ENCODE data around the gene FOSL2. TPM values are rescaled to one million over a fixed set of nuclear protein-coding genes. Genes with fewer than 3 reads are reported as not detected.

Gene FOSL2
- polyA plus RNA-seq, 1 donor (not counting 4 experiments of a cell fraction or from before 2014, with no cell fraction given), result 24.1 TPM

- no peak for DNase-seq (ENCODE audit: low read depth, low spot score)
- FAIRE-seq, result no peak
- no peak overlapping the region for H3K4me3 ChIP-seq (ENCODE audit: control insufficient read depth in 2 of 3, extremely low read depth in 1 of 3, insufficient read depth in 2 of 3, low read depth in 1 of 3, low read length in 3 of 3)
- no peaks in the 10 kb centered on the region for H3K9me3 ChIP-seq (ENCODE audit: control insufficient read depth, low read depth, low read length)
- H3K79me2 ChIP-seq (ENCODE audit: control insufficient read depth, insufficient read depth, low read length), result no peaks in the 10 kb centered on the region
- H3K27ac ChIP-seq (ENCODE audit: control insufficient read depth, insufficient read depth, low read length), result no peak overlapping the region
- H3K36me3 ChIP-seq (ENCODE audit: control insufficient read depth in 2 of 2, extremely low read depth in 1 of 2, insufficient read depth in 2 of 2, low read length in 2 of 2), result no peaks in the 10 kb centered on the region
- H3K4me1 ChIP-seq (ENCODE audit: control insufficient read depth, extremely low read depth, insufficient read depth, low read length), result no peaks in the 10 kb centered on the region
- H4K20me1 ChIP-seq (ENCODE audit: control insufficient read depth, extremely low read depth, insufficient read depth, low read length), result no peaks in the 10 kb centered on the region
- H3K9ac ChIP-seq (ENCODE audit: control insufficient read depth, extremely low read depth, insufficient read depth, low read length), result no peak overlapping the region
- no peaks in the 10 kb centered on the region for H3K9me1 ChIP-seq (ENCODE audit: control insufficient read depth, extremely low read depth, insufficient read depth, low read length)
- no peak overlapping the region for H3K4me2 ChIP-seq (ENCODE audit: control insufficient read depth, extremely low read depth, insufficient read depth, low read depth, low read length)
- TF ChIP-seq EZH2 (IDR thresholded peaks at IDR 0.05; ENCODE audit: low read length) (no peak), CTCF (optimal IDR thresholded peaks at IDR 0.05 in 1 of 3, IDR thresholded peaks at IDR 0.05 in 1 of 3, conservative IDR thresholded peaks at IDR 0.05 in 1 of 3; ENCODE audit: extremely low read depth in 1 of 3, insufficient read depth in 2 of 3, low read length in 3 of 3) (no peak)
- dilution Hi-C loops (cut with MboI; ENCODE audit: extremely low pct_ligation_motif_present, low sequenced_read_pairs), result no loop called here
- H3K27me3 ChIP-seq (ENCODE audit: control insufficient read depth, extremely low read depth, insufficient read depth, low read length), result no peaks in the 10 kb centered on the region
- no peak overlapping the region for H2AFZ ChIP-seq (ENCODE audit: control insufficient read depth, low read length)
Observed at GRCh38 chr2:28347193-28347592, 45.5 kb upstream of the FOSL2 start.

- H3K36me3 ChIP-seq (ENCODE audit: control insufficient read depth in 2 of 2, extremely low read depth in 1 of 2, insufficient read depth in 2 of 2, low read length in 2 of 2), result no peaks in the 10 kb centered on the region
- DNase-seq (ENCODE audit: low read depth, low spot score) (no peak), FAIRE-seq (no peak)
- H3K9ac ChIP-seq (ENCODE audit: control insufficient read depth, extremely low read depth, insufficient read depth, low read length), result no peak overlapping the region
- TF ChIP-seq CTCF (optimal IDR thresholded peaks at IDR 0.05 in 1 of 3, IDR thresholded peaks at IDR 0.05 in 1 of 3, conservative IDR thresholded peaks at IDR 0.05 in 1 of 3; ENCODE audit: extremely low read depth in 1 of 3, insufficient read depth in 2 of 3, low read length in 3 of 3), result no peak
- no peak for TF ChIP-seq EZH2 (IDR thresholded peaks at IDR 0.05; ENCODE audit: low read length)
- H3K4me3 ChIP-seq (ENCODE audit: control insufficient read depth in 2 of 3, extremely low read depth in 1 of 3, insufficient read depth in 2 of 3, low read depth in 1 of 3, low read length in 3 of 3), result no peak overlapping the region
- no peak overlapping the region for H3K27ac ChIP-seq (ENCODE audit: control insufficient read depth, insufficient read depth, low read length)
- H3K4me1 ChIP-seq (ENCODE audit: control insufficient read depth, extremely low read depth, insufficient read depth, low read length), result no peaks in the 10 kb centered on the region
- no peak overlapping the region for H2AFZ ChIP-seq (ENCODE audit: control insufficient read depth, low read length)
- H3K79me2 ChIP-seq (ENCODE audit: control insufficient read depth, insufficient read depth, low read length), result no peaks in the 10 kb centered on the region
- dilution Hi-C loops (cut with MboI; ENCODE audit: extremely low pct_ligation_motif_present, low sequenced_read_pairs), result no loop called here
- H4K20me1 ChIP-seq (ENCODE audit: control insufficient read depth, extremely low read depth, insufficient read depth, low read length), result no peaks in the 10 kb centered on the region
- H3K9me1 ChIP-seq (ENCODE audit: control insufficient read depth, extremely low read depth, insufficient read depth, low read length), result no peaks in the 10 kb centered on the region
- no peaks in the 10 kb centered on the region for H3K27me3 ChIP-seq (ENCODE audit: control insufficient read depth, extremely low read depth, insufficient read depth, low read length)
- H3K4me2 ChIP-seq (ENCODE audit: control insufficient read depth, extremely low read depth, insufficient read depth, low read depth, low read length), result no peak overlapping the region
- H3K9me3 ChIP-seq (ENCODE audit: control insufficient read depth, low read depth, low read length), result no peaks in the 10 kb centered on the region
Observed at GRCh38 chr2:28347596-28347995, 45.1 kb upstream of the FOSL2 start.
